Urinary bladder (tissue), 4 donors: ENCODE results near the gene MET. TPM values are rescaled to one million over a fixed set of nuclear protein-coding genes. Genes with fewer than 3 reads are reported as not detected.
"Not testable (repeated sequence)": the region's sequence is repeated elsewhere in the genome, so short reads cannot be mapped to it uniquely, and the experiment has no call there.

Experiments used
- DNase-seq: peaks from one replicate; pipeline ENCODE4 v3.0.0-alpha.2; 2015; ENCODE audit errors: extremely low spot score
- H3K27ac ChIP-seq: one replicate; pipeline ENCODE4 v1.5.1; 2013; ENCODE audit warnings: low read depth, mild to moderate bottlenecking, moderate library complexity
- H3K36me3 ChIP-seq: one replicate; pipeline ENCODE4 v1.6.1; 2013; ENCODE audit warnings: mild to moderate bottlenecking, moderate library complexity; ENCODE audit not compliant: insufficient read depth
- H3K4me1 ChIP-seq: one replicate; pipeline ENCODE4 v1.6.1; 2013; ENCODE audit warnings: mild to moderate bottlenecking, moderate library complexity; ENCODE audit not compliant: insufficient read depth
- H3K4me3 ChIP-seq: one replicate; pipeline ENCODE4 v1.5.1; 2013; ENCODE audit warnings: low read depth, low read length
- WGBS: extraction: QIAGEN DNeasy Blood & Tissue Kit; methylation state at CpG from one replicate; pipeline ENCODE4 v1.1.7; 2013; 5-methylcytosine and 5-hydroxymethylcytosine counted together
- polyA plus RNA-seq: library from polyadenylated mRNA; stranded (reverse); fragments of 200-250 nt; gene quantifications from one replicate; pipeline ENCODE4 v1.2.3, GENCODE V29; 2013
- total RNA-seq: library from RNA; depleted of rRNA; stranded (reverse); fragments of >200 nt; gene quantifications from one replicate; pipeline ENCODE4 v1.2.3, GENCODE V29; 2014
- donor health status: healthy with polysubstance abuse.
- donor health status: healthy.

The MET gene
- total and polyA plus RNA-seq, 2 donors: 8.0 to 24.3 TPM

- H3K4me3 ChIP-seq, H3K27ac ChIP-seq, H3K4me1 ChIP-seq, DNase-seq, H3K36me3 ChIP-seq: not testable (repeated sequence)
- 67% methylated on average over 2 of the region's 2 CpGs for WGBS
Observed at GRCh38 chr7:116743835-116744234, 71.8 kb downstream of the MET start.

GRCh38 chr7:116746388-116746787, 74.4 kb downstream of the MET start:
- 92% methylated on average over 5 of the region's 5 CpGs for WGBS
- not testable (repeated sequence) for H3K36me3 ChIP-seq, H3K27ac ChIP-seq, H3K4me1 ChIP-seq, DNase-seq, H3K4me3 ChIP-seq

GRCh38 chr7:116751070-116751469, 79.1 kb downstream of the MET start:
- 96% methylated on average over 4 of the region's 4 CpGs for WGBS
- H3K27ac ChIP-seq, DNase-seq, H3K4me1 ChIP-seq, H3K4me3 ChIP-seq, H3K36me3 ChIP-seq: not testable (repeated sequence)

GRCh38 chr7:116752305-116753074, 80.5 kb downstream of the MET start:
- H3K27ac ChIP-seq: no peak overlapping the region
- 70% methylated on average over 9 of the region's 9 CpGs for WGBS
- DNase-seq: no peak
- no peak overlapping the region for H3K4me3 ChIP-seq
- H3K4me1 ChIP-seq: no peaks in the 10 kb centered on the region
- no peaks in the 10 kb centered on the region for H3K36me3 ChIP-seq

GRCh38 chr7:116753130-116753529, 81.1 kb downstream of the MET start:
- WGBS: 70% methylated on average over 2 of the region's 2 CpGs
- Histone ChIP-seq H3K27ac (no peak overlapping the region), H3K36me3 (no peaks in the 10 kb centered on the region), H3K4me1 (no peaks in the 10 kb centered on the region), H3K4me3 (no peak overlapping the region)
- no peak for DNase-seq

GRCh38 chr7:116754186-116754585, 82.2 kb downstream of the MET start:
- Histone ChIP-seq H3K4me3 (no peak overlapping the region), H3K27ac (no peak overlapping the region), H3K4me1 (no peaks in the 10 kb centered on the region), H3K36me3 (no peaks in the 10 kb centered on the region)
- no peak for DNase-seq
- 94% methylated on average over 4 of the region's 4 CpGs for WGBS

- DNase-seq: no peak
- 96% methylated on average over 4 of the region's 4 CpGs for WGBS
- Histone ChIP-seq H3K36me3 (no peaks in the 10 kb centered on the region), H3K4me3 (no peak overlapping the region), H3K27ac (no peak overlapping the region), H3K4me1 (no peaks in the 10 kb centered on the region)
Observed at GRCh38 chr7:116757283-116757682, 85.3 kb downstream of the MET start.

GRCh38 chr7:116759642-116760041, 87.6 kb downstream of the MET start:
- H3K4me1 ChIP-seq, DNase-seq, H3K4me3 ChIP-seq, H3K27ac ChIP-seq, H3K36me3 ChIP-seq: not testable (repeated sequence)
- 88% methylated on average over 5 of the region's 5 CpGs for WGBS

- Histone ChIP-seq H3K27ac (no peak overlapping the region), H3K4me1 (no peaks in the 10 kb centered on the region), H3K36me3 (no peaks in the 10 kb centered on the region), H3K4me3 (no peak overlapping the region)
- WGBS: 75% methylated on average over 1 of the region's 1 CpG
- DNase-seq: no peak
Observed at GRCh38 chr7:116762971-116763370, 91.0 kb downstream of the MET start.

- WGBS: 64% methylated on average over 1 of the region's 1 CpG
- Histone ChIP-seq H3K27ac (no peak overlapping the region), H3K36me3 (no peaks in the 10 kb centered on the region), H3K4me1 (no peaks in the 10 kb centered on the region), H3K4me3 (no peak overlapping the region)
- DNase-seq: no peak
Observed at GRCh38 chr7:116763647-116764046, 91.7 kb downstream of the MET start.

GRCh38 chr7:116766881-116767280, 94.9 kb downstream of the MET start:
- peaks cover 2% of the 10 kb centered on the region for H3K36me3 ChIP-seq
- H3K4me3 ChIP-seq: no peak overlapping the region
- no peak for DNase-seq
- no peak overlapping the region for H3K27ac ChIP-seq
- H3K4me1 ChIP-seq: no peaks in the 10 kb centered on the region
- WGBS: 89% methylated on average over 3 of the region's 3 CpGs

- H3K27ac ChIP-seq: no peak overlapping the region
Observed at GRCh38 chr7:116769546-116769945, 97.5 kb downstream of the MET start.

GRCh38 chr7:116770941-116771340, 98.9 kb downstream of the MET start:
- Histone ChIP-seq H3K36me3 (peaks cover 2% of the 10 kb centered on the region), H3K4me3 (no peak overlapping the region), H3K4me1 (no peaks in the 10 kb centered on the region), H3K27ac (no peak overlapping the region)
- DNase-seq: no peak
- whole genome bisulfite sequencing: 75% methylated on average over 1 of the region's 1 CpG

More at GRCh38 chr7:116769546-116769945, 97.5 kb downstream of the MET start:
- Histone ChIP-seq H3K4me1 (no peaks in the 10 kb centered on the region), H3K4me3 (no peak overlapping the region), H3K36me3 (peaks cover 2% of the 10 kb centered on the region)
- no peak for DNase-seq
- WGBS: 76% methylated on average over 3 of the region's 3 CpGs

- WGBS: 76% methylated on average over 7 of the region's 7 CpGs
- Histone ChIP-seq H3K4me1 (no peaks in the 10 kb centered on the region), H3K36me3 (peaks cover 4% of the 10 kb centered on the region), H3K27ac (no peak overlapping the region), H3K4me3 (no peak overlapping the region)
- no peak for DNase-seq
Observed at GRCh38 chr7:116771640-116772039, 99.6 kb downstream of the MET start.
